Esophagus squamous epithelium (tissue), 5 donors: Measurements from ENCODE around the gene DSE. TPM values are rescaled to one million over a fixed set of nuclear protein-coding genes. Genes with fewer than 3 reads are reported as not detected.

ENCODE experiments used
- DNase-seq: peaks from one replicate; lab custom pipeline; 2025; lab: John Stamatoyannopoulos, UW
- H3K27ac ChIP-seq, 4 donors: fragments of 200-600 bp; sonication (generic); one replicate each; pipeline ENCODE4 v1.5.1; 2016 to 2019; ENCODE audit warnings: mild to moderate bottlenecking in 1 of 4
- H3K27me3 ChIP-seq, 4 donors: fragments of 200-600 bp; sonication (generic); 1 replicate in 3 of 4; 2 replicates in 1 of 4; pipeline versions ENCODE4 v1.5.1 to v1.6.0; 2017 to 2021; ENCODE audit warnings: antibody characterized with exemption in 1 of 4
- H3K36me3 ChIP-seq, 3 donors: fragments of 200-600 bp; sonication (generic); one replicate each; pipeline ENCODE4 v1.5.1; 2016 to 2019
- H3K4me1 ChIP-seq, 3 donors: fragments of 200-600 bp; sonication (generic); one replicate each; pipeline ENCODE4 v1.5.1; 2017 to 2019
- H3K4me3 ChIP-seq, 4 donors: fragments of 200-600 bp; sonication (generic); 1 replicate in 3 of 4; 2 replicates in 1 of 4; pipeline ENCODE4 v1.5.1; 2016 to 2019; ENCODE audit warnings: mild to moderate bottlenecking in 2 of 4, moderate library complexity in 1 of 4
- H3K9me3 ChIP-seq, 3 donors: fragments of 200-600 bp; sonication (generic); one replicate each; pipeline ENCODE4 v1.5.1; 2016 to 2019
- CTCF ChIP-seq, 6 experiments: fragments of 450-650 bp in 4 of 6; fragments of 200-600 bp in 2 of 6; sonication (generic) in 2 of 6; IDR thresholded peaks; one replicate each; pipeline ENCODE4 v1.5.1; 2016 to 2019; ENCODE audit warnings: antibody characterized with exemption in 6 of 6, mild to moderate bottlenecking in 4 of 6, moderate library complexity in 4 of 6
- POLR2A ChIP-seq, 4 donors: fragments of 450-650 bp; IDR thresholded peaks; one replicate each; pipeline ENCODE4 v1.6.1; 2017; ENCODE audit warnings: antibody characterized with exemption in 4 of 4, mild to moderate bottlenecking in 4 of 4, moderate library complexity in 3 of 4
- WGBS, 2 donors: methylation state at CpG; one replicate each; pipeline ENCODE4 v1.1.5; 2018; 5-methylcytosine and 5-hydroxymethylcytosine counted together
- intact Hi-C: fragments of 100-400 bp; cut with DNase I; formaldehyde crosslinking; loops from one replicate; pipeline ENCODE4 v1.15.0; 2022
- total RNA-seq, 4 donors: library from RNA; depleted of rRNA; stranded (reverse); fragments of >200 nt; gene quantifications; one replicate each; pipeline ENCODE4 v1.1.0, GENCODE V29; 2016
- donor health status: DM: yes; HTN: yes; CAD: no.

Gene DSE
- total RNA-seq, 4 donors from 2014 or later: 11.6 to 36.4 (median 33.3) TPM

GRCh38 chr6:116458264-116458663 lies 87.5 kb downstream of the DSE start:
- Histone ChIP-seq H3K9me3 (no peaks in the 10 kb centered on the region), H3K4me1 (peaks cover 0 to 12% (median 0%) of the 10 kb centered on the region in 3 donors), H3K27ac (no peak overlapping the region), H3K36me3 (no peaks in the 10 kb centered on the region), H3K27me3 (peaks cover 0 to 41% (median 0%) of the 10 kb centered on the region in 4 donors), H3K4me3 (no peak overlapping the region)
- no peak for DNase-seq
- intact Hi-C loops: no loop called here
- 73 to 78% methylated on average over 3 to 4 of the region's 9 CpGs for whole genome bisulfite sequencing, 2 donors
- TF ChIP-seq POLR2A (IDR thresholded peaks at IDR 0.05) (no peak), CTCF (IDR thresholded peaks at IDR 0.05) (no peak)

GRCh38 chr6:116459927-116460326 lies 89.2 kb downstream of the DSE start:
- Histone ChIP-seq H3K27ac (no peak overlapping the region), H3K36me3 (no peaks in the 10 kb centered on the region), H3K27me3 (peaks cover 0 to 54% (median 0%) of the 10 kb centered on the region in 4 donors), H3K9me3 (no peaks in the 10 kb centered on the region), H3K4me3 (no peak overlapping the region), H3K4me1 (peaks cover 0 to 17% (median 0%) of the 10 kb centered on the region in 3 donors)
- no peak for DNase-seq
- intact Hi-C loops: no loop called here
- TF ChIP-seq CTCF (IDR thresholded peaks at IDR 0.05): no peak
- TF ChIP-seq POLR2A (IDR thresholded peaks at IDR 0.05): no peak
- WGBS, 2 donors: 82 to 92% methylated on average over 4 of the region's 4 CpGs

- intact Hi-C loops: no loop called here
- TF ChIP-seq CTCF (IDR thresholded peaks at IDR 0.05) (no peak), POLR2A (IDR thresholded peaks at IDR 0.05) (no peak)
- 43 to 47% methylated on average over 8 to 13 of the region's 13 CpGs for WGBS, 2 donors
- no peaks in the 10 kb centered on the region for H3K36me3 ChIP-seq
- no peak for DNase-seq
- H3K4me3 ChIP-seq: peak within 1 kb of the TSS; percentile 31 to 69 (median 44)
- H3K27me3 ChIP-seq: peaks cover 0 to 54% (median 0%) of the 10 kb centered on the region in 4 donors
- H3K27ac ChIP-seq: peak within 1 kb of the TSS in 2 of 4 donors; percentile 15 to 34
- peaks cover 0 to 23% (median 0%) of the 10 kb centered on the region in 3 donors for H3K4me1 ChIP-seq
- no peaks in the 10 kb centered on the region for H3K9me3 ChIP-seq
Measured at GRCh38 chr6:116461331-116461931, 90.7 kb downstream of the DSE start, which contains the start of gene CALHM6. Gene CALHM6 (plus strand): TSS chr6:116461375. CDS start chr6:116461930, 555 bp downstream.

GRCh38 chr6:116461932-116462885 lies 91.5 kb downstream of the DSE start:
- Histone ChIP-seq H3K9me3 (no peaks in the 10 kb centered on the region), H3K27me3 (peaks cover 0 to 54% (median 0%) of the 10 kb centered on the region in 4 donors), H3K4me3 (peak overlapping the region; percentile 31 to 69 (median 44)), H3K4me1 (peaks cover 0 to 23% (median 0%) of the 10 kb centered on the region in 3 donors), H3K36me3 (no peaks in the 10 kb centered on the region), H3K27ac (peak overlapping the region in 2 of 4 donors; percentile 15 to 34)
- no peak for DNase-seq
- 58 to 60% methylated on average over 15 to 18 of the region's 84 CpGs for WGBS, 2 donors
- intact Hi-C loops: no loop called here
- TF ChIP-seq POLR2A (IDR thresholded peaks at IDR 0.05): no peak
- no peak for TF ChIP-seq CTCF (IDR thresholded peaks at IDR 0.05)
